ENCODE measurements around the gene LRP5. TPM values are rescaled to one million over a fixed set of nuclear protein-coding genes. Genes with fewer than 3 reads are reported as not detected.
A peak's percentile ranks its signal among the peaks of the same experiment; 100 is the strongest.

Gene LRP5
- total and polyA plus RNA-seq, 5 donors from 2014 or later: 0.22 to 1.3 (median 0.79) TPM; not detected in 1

DNA sequence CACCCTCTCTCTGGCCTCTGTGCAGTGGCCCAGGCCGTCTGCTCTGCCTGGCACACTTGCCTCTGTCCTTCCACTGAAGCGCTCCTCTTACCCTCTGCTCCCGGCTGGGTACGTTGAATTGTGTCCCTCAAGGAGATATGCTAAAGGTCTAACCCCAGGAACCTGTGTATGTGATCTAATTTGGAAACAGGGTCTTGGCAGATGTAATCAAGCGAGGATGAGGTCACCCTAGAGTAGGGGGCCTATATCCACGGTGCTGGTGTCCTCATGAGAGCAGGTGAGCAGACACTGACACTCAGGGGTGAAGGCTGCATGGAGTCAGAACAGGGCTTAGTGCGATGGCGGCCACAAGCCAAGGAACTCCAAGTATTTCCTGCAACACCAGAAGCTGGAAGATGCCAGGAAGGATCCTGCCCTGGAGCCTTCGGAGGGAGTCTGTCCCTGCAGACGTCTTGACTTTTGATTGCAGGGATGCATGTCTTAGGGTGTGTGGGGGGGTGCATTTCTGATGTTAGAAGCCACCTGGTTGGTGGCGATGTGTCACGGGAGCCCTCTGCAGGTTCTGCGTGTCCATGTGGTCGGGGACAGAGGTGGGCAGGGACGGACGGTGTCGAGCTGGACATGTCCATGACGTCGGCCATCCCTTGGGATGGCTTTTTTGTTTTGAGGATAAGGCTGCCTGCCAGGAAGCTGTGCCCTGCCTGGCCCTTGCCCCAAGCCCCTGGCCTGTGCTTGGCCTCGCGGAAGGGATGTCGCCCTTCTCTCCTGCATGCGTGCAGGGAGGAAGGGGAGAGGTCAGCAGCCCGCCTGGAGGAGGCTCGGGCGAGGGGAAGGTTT is 68.6 kb downstream of the LRP5 start:
- DNase-seq (no peak), ATAC-seq (ENCODE audit: low read depth in 2 of 2) (no peak)
- Mint-ChIP-seq H3K27ac (peak overlapping the region in 2 of 3 donors; percentile 11 to 56), H3K27me3 (peaks cover 8% of the 10 kb centered on the region), H3K4me1 (peaks cover 0 to 5% (median 1%) of the 10 kb centered on the region in 4 donors), H3K9me3 (no peaks in the 10 kb centered on the region), H3K36me3 (no peaks in the 10 kb centered on the region), H3K4me3 (no peak overlapping the region)
- H3K9me3 ChIP-seq (ENCODE audit: control insufficient read depth in 2 of 2, low read length in 2 of 2): no peaks in the 10 kb centered on the region
- no peak overlapping the region for H3K27ac ChIP-seq (ENCODE audit: insufficient read depth, low read length, poor library complexity, severe bottlenecking)
- no peak overlapping the region for H3K4me3 ChIP-seq (ENCODE audit: low read depth, low read length)
- H3K36me3 ChIP-seq (ENCODE audit: control insufficient read depth, insufficient read depth, low read length): no peaks in the 10 kb centered on the region
- no peaks in the 10 kb centered on the region for H3K27me3 ChIP-seq (ENCODE audit: control insufficient read depth, insufficient read depth, low read length)
- H3K4me1 ChIP-seq (ENCODE audit: control insufficient read depth, insufficient read depth, low read length, poor library complexity, severe bottlenecking): no peaks in the 10 kb centered on the region

DNA sequence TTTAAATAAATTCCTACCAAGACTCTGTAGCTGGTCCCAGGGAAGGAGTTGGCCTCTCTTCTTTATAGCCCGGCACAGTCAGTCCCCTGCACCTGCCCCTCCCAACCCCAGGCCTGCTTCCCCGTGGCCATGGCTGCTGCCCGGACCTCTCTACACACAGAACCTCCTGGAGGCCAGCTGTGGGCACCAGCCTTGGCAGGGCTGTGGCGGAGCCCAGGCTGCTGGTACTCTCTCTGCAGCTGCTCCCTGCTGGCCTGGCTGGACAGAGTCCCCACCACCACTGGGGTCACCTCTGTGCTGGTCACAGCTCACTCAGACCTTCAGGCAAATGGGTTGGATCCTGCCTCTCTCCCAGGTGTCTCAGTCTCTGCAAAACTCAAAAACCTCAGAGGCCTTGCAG is 69.3 kb downstream of the LRP5 start:
- H3K4me3 Mint-ChIP-seq: no peak overlapping the region
- H3K9me3 Mint-ChIP-seq: no peaks in the 10 kb centered on the region
- Histone ChIP-seq H3K4me1 (ENCODE audit: control insufficient read depth, insufficient read depth, low read length, poor library complexity, severe bottlenecking) (no peaks in the 10 kb centered on the region), H3K27ac (ENCODE audit: insufficient read depth, low read length, poor library complexity, severe bottlenecking) (no peak overlapping the region), H3K36me3 (ENCODE audit: control insufficient read depth, insufficient read depth, low read length) (no peaks in the 10 kb centered on the region), H3K4me3 (ENCODE audit: low read depth, low read length) (no peak overlapping the region), H3K9me3 (ENCODE audit: control insufficient read depth in 2 of 2, low read length in 2 of 2) (no peaks in the 10 kb centered on the region), H3K27me3 (ENCODE audit: control insufficient read depth, insufficient read depth, low read length) (no peaks in the 10 kb centered on the region)
- peak overlapping the region in 1 of 3 donors; percentile 38 for H3K27ac Mint-ChIP-seq
- no peak for ATAC-seq (ENCODE audit: low read depth in 2 of 2)
- no peaks in the 10 kb centered on the region for H3K36me3 Mint-ChIP-seq
- H3K27me3 Mint-ChIP-seq: peaks cover 8% of the 10 kb centered on the region
- no peak for DNase-seq
- peaks cover 0 to 5% (median 1%) of the 10 kb centered on the region in 4 donors for H3K4me1 Mint-ChIP-seq

DNA sequence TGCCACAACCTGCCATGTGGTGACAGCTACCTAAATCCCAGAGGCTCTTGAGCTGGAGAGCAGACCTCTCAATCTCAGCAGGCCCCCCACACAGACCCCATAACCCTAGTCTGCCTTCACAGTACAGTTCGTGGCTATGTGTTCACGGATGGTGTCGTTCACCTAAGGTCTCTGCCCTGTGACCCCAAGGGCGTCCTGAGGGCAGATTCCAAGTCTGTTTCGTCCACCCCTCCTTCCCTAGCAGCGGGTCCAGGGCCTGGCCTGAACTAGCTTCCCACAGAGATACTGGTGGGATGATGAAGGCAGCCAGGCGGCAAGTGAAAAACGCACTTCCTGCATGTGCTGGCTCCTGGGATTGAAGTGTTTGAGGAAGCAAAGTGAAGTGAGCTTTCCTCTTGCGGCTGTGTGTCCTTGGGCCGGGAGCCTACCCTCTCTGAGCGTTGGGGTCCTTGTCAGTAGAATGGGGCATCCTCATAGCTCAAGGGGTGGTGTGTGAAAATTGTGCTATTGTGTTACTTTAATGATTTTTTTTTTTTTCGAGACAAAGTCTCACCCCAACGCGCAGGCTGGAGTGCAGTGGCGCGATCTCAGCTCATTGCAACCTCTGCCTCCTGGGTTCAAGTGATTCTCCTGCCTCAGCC is 70.1 kb downstream of the LRP5 start:
- H3K4me3 Mint-ChIP-seq: no peak overlapping the region
- H3K4me1 ChIP-seq (ENCODE audit: control insufficient read depth, insufficient read depth, low read length, poor library complexity, severe bottlenecking): no peaks in the 10 kb centered on the region
- H3K4me3 ChIP-seq (ENCODE audit: low read depth, low read length): no peak overlapping the region
- H3K27ac ChIP-seq (ENCODE audit: insufficient read depth, low read length, poor library complexity, severe bottlenecking): no peak overlapping the region
- ATAC-seq (ENCODE audit: low read depth in 2 of 2) (no peak), DNase-seq (no peak)
- H3K9me3 ChIP-seq (ENCODE audit: control insufficient read depth in 2 of 2, low read length in 2 of 2): no peaks in the 10 kb centered on the region
- no peaks in the 10 kb centered on the region for H3K36me3 Mint-ChIP-seq
- H3K9me3 Mint-ChIP-seq: no peaks in the 10 kb centered on the region
- H3K27ac Mint-ChIP-seq: peak overlapping the region in 2 of 3 donors; percentile 23 to 38
- no peaks in the 10 kb centered on the region for H3K27me3 ChIP-seq (ENCODE audit: control insufficient read depth, insufficient read depth, low read length)
- peaks cover 8% of the 10 kb centered on the region for H3K27me3 Mint-ChIP-seq
- H3K36me3 ChIP-seq (ENCODE audit: control insufficient read depth, insufficient read depth, low read length): no peaks in the 10 kb centered on the region
- H3K4me1 Mint-ChIP-seq: peaks cover 0 to 5% (median 1%) of the 10 kb centered on the region in 4 donors

DNA sequence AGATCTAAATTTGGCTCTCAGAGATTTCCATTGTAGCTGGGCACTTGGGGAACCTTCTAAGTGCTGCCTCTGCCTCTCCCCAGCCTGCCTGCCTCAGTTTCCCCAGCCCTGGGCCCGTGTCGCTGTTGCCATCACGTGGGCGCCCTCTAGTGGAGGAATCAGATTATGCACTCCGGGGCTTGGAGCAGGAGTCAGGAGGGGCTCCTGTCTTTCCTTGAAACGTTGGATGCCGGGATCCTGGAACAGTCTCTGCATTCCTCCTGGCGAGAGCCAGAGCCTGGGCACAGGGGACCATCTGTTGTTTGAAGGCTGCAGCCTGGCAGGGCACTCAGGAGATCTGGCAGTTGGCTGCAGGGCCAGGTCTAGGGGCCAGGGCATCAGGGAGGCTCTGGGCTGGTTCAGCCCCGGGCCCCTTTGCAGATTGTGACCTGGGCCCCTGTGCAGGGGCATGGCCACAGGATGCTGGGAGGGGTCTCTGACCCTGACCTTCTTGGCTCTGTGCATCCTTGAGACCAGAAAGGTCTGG is 71.6 kb downstream of the LRP5 start:
- DNase-seq (peak; percentile 29 to 53 (median 52)), ATAC-seq (ENCODE audit: low read depth in 2 of 2) (peak in 1 of 2 donors; percentile 18)
- Mint-ChIP-seq H3K4me1 (peaks cover 0 to 5% (median 1%) of the 10 kb centered on the region in 4 donors), H3K36me3 (no peaks in the 10 kb centered on the region), H3K9me3 (no peaks in the 10 kb centered on the region), H3K4me3 (no peak overlapping the region), H3K27me3 (peaks cover 8% of the 10 kb centered on the region), H3K27ac (no peak overlapping the region)
- Histone ChIP-seq H3K36me3 (ENCODE audit: control insufficient read depth, insufficient read depth, low read length) (no peaks in the 10 kb centered on the region), H3K9me3 (ENCODE audit: control insufficient read depth in 2 of 2, low read length in 2 of 2) (no peaks in the 10 kb centered on the region), H3K27ac (ENCODE audit: insufficient read depth, low read length, poor library complexity, severe bottlenecking) (no peak overlapping the region), H3K4me1 (ENCODE audit: control insufficient read depth, insufficient read depth, low read length, poor library complexity, severe bottlenecking) (no peaks in the 10 kb centered on the region), H3K27me3 (ENCODE audit: control insufficient read depth, insufficient read depth, low read length) (no peaks in the 10 kb centered on the region), H3K4me3 (ENCODE audit: low read depth, low read length) (no peak overlapping the region)

DNA sequence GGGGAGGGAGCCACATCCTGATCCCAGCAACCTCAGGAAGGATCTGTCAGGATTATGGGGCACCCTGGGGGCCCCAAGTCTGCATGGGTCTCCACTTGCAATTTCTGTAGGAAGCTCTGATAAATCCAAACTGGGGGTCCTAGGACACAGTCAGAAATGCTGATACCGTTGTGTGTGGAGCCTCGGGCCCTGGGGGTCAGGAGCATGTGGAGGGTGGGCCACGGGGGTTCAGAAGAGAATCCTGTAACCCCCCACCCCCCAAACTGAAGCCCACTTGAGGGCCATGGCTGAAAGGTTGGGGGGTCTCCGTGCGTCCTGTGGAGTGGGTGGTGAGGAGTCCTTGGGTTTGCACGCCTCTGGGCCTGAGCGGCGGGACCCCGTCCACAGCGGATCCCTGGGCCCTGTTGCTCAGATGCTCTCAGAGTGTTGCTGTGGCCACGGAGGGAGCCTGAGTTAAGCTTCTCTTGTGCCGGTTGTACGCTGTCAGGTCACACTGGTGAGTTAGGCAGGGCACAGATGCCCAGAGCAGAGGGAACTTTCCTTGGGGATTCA is 72.2 kb downstream of the LRP5 start:
- ATAC-seq (ENCODE audit: low read depth in 2 of 2): no peak
- H3K9me3 ChIP-seq (ENCODE audit: control insufficient read depth in 2 of 2, low read length in 2 of 2): no peaks in the 10 kb centered on the region
- peaks cover 7% of the 10 kb centered on the region for H3K27me3 Mint-ChIP-seq

DNA sequence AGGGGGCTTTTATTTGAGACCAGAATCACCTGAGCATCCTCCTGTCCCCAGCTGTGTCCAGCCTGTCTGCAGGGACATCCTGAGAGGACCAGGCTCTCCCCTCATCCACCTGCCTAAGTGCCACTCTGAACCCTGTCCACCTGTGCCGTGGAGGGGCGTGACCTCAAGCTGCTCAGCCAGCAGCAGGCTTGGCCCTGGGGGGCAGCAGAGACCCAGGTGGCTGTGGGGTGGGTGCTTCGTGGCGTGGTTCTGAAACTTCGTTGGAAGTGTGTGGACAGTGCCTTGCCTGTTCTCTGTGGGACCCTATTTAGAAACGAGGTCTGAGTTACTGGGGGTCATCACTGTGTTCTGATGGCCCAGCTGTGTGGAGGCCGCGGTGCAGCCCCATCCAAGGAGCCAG is 72.7 kb downstream of the LRP5 start:
- no peaks in the 10 kb centered on the region for H3K36me3 Mint-ChIP-seq
- Histone ChIP-seq H3K9me3 (ENCODE audit: control insufficient read depth in 2 of 2, low read length in 2 of 2) (no peaks in the 10 kb centered on the region), H3K4me1 (ENCODE audit: control insufficient read depth, insufficient read depth, low read length, poor library complexity, severe bottlenecking) (no peaks in the 10 kb centered on the region), H3K27me3 (ENCODE audit: control insufficient read depth, insufficient read depth, low read length) (no peaks in the 10 kb centered on the region), H3K36me3 (ENCODE audit: control insufficient read depth, insufficient read depth, low read length) (no peaks in the 10 kb centered on the region), H3K27ac (ENCODE audit: insufficient read depth, low read length, poor library complexity, severe bottlenecking) (no peak overlapping the region), H3K4me3 (ENCODE audit: low read depth, low read length) (no peak overlapping the region)
- H3K4me1 Mint-ChIP-seq: peaks cover 0 to 3% (median 1%) of the 10 kb centered on the region in 4 donors
- peaks cover 2% of the 10 kb centered on the region for H3K27me3 Mint-ChIP-seq
- H3K27ac Mint-ChIP-seq: no peak overlapping the region
- H3K4me3 Mint-ChIP-seq: peak overlapping the region in 1 of 4 donors; percentile 21
- DNase-seq (no peak), ATAC-seq (ENCODE audit: low read depth in 2 of 2) (no peak)
- H3K9me3 Mint-ChIP-seq: no peaks in the 10 kb centered on the region

More for the DNA sequence above, 72.2 kb downstream of the LRP5 start:
- Mint-ChIP-seq H3K27ac (no peak overlapping the region), H3K36me3 (no peaks in the 10 kb centered on the region), H3K9me3 (no peaks in the 10 kb centered on the region), H3K4me3 (no peak overlapping the region), H3K4me1 (peaks cover 0 to 5% (median 1%) of the 10 kb centered on the region in 4 donors)
- no peaks in the 10 kb centered on the region for H3K36me3 ChIP-seq (ENCODE audit: control insufficient read depth, insufficient read depth, low read length)
- no peak for DNase-seq
- no peak overlapping the region for H3K27ac ChIP-seq (ENCODE audit: insufficient read depth, low read length, poor library complexity, severe bottlenecking)
- H3K27me3 ChIP-seq (ENCODE audit: control insufficient read depth, insufficient read depth, low read length): no peaks in the 10 kb centered on the region
- no peak overlapping the region for H3K4me3 ChIP-seq (ENCODE audit: low read depth, low read length)
- no peaks in the 10 kb centered on the region for H3K4me1 ChIP-seq (ENCODE audit: control insufficient read depth, insufficient read depth, low read length, poor library complexity, severe bottlenecking)

DNA sequence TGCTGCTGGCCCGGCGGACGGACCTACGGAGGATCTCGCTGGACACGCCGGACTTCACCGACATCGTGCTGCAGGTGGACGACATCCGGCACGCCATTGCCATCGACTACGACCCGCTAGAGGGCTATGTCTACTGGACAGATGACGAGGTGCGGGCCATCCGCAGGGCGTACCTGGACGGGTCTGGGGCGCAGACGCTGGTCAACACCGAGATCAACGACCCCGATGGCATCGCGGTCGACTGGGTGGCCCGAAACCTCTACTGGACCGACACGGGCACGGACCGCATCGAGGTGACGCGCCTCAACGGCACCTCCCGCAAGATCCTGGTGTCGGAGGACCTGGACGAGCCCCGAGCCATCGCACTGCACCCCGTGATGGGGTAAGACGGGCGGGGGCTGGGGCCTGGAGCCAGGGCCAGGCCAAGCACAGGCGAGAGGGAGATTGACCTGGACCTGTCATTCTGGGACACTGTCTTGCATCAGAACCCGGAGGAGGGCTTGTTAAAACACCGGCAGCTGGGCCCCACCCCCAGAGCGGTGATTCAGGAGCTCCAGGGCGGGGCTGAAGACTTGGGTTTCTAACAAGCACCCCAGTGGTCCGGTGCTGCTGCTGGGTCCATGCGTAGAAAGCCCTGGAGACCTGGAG is 74.1 kb downstream of the LRP5 start:
- no peak for DNase-seq
- H3K27me3 ChIP-seq (ENCODE audit: control insufficient read depth, insufficient read depth, low read length): no peaks in the 10 kb centered on the region

More for the DNA sequence above, 74.1 kb downstream of the LRP5 start:
- Mint-ChIP-seq H3K27ac (no peak overlapping the region), H3K4me3 (no peak overlapping the region), H3K27me3 (no peaks in the 10 kb centered on the region), H3K9me3 (no peaks in the 10 kb centered on the region), H3K4me1 (peaks cover 0 to 2% (median 0%) of the 10 kb centered on the region in 4 donors), H3K36me3 (no peaks in the 10 kb centered on the region)
- Histone ChIP-seq H3K4me3 (ENCODE audit: low read depth, low read length) (no peak overlapping the region), H3K27ac (ENCODE audit: insufficient read depth, low read length, poor library complexity, severe bottlenecking) (no peak overlapping the region), H3K9me3 (ENCODE audit: control insufficient read depth in 2 of 2, low read length in 2 of 2) (no peaks in the 10 kb centered on the region), H3K4me1 (ENCODE audit: control insufficient read depth, insufficient read depth, low read length, poor library complexity, severe bottlenecking) (no peaks in the 10 kb centered on the region), H3K36me3 (ENCODE audit: control insufficient read depth, insufficient read depth, low read length) (no peaks in the 10 kb centered on the region)
- ATAC-seq (ENCODE audit: low read depth in 2 of 2): no peak
